HTERT RPE-1 (cell line): ENCODE results near the gene ANKIB1.
"Not testable (repeated sequence)": the region's sequence is repeated elsewhere in the genome, so short reads cannot be mapped to it uniquely, and the experiment has no call there.

Experiments used
- in situ Hi-C: fragments of 300-500 bp; cut with MboI; formaldehyde crosslinking; loops from 4 replicates; pipeline ENCODE4 v1.14.3; 2020; ENCODE audit warnings: low sequenced_read_pairs

The ANKIB1 gene

DNA sequence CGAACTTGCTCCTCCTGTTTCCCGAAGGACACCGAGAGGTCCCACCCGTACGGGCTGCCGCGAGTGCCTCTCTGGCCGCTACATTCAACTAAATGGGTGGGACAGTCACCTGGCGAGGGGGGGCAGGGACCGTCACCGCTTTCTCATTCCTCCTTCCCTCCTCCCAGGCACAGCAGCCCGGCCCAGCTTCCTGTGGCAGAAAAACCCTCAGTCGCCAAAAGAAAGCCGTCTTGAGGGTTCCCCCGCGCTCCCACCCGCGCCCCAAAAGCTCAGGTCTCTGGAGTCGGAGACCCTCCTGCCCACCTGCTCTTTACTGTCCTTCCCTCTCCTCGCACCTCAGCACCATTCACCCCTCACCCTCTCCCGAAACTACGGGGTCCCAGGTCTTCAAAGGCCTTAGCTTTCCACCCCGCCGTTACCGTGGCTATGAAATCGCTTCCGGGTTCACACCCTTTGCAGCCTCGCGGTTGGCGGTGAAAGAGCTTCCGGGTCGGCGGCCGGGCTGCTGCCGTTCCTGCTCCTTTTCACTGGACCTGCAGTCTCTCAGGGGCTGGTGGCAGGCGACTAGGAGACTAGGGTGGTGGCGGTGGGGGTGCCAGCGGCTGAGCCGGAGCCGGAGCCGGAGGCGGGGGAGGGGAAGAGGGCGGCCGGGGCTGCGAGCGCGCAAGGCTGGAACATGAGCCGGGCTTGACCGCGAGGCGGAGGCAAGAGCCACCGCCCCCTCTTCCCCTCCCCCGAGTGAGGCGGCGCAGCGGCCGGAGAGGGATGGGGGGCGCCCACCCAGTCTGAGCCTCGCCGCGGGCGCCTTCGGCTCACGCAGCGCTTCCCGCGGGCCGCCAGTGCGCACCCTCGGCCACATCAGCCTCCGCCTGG lies at the start of gene ANKIB1, which contains the start of gene KRIT1:
ANKIB1 (plus strand) TSS at position 488 of the 873 bp plus-strand sequence. CDS start 49,005 bp downstream, outside the sequence.
KRIT1 (minus strand) TSS at position 428 of the 873 bp plus-strand sequence. CDS start 3,779 bp downstream, outside the sequence.
- in situ Hi-C loops = no loop called here

GRCh38 chr7:92200791-92201190 lies 45.0 kb upstream of the ANKIB1 start:
- in situ Hi-C loops = no loop called here

DNA sequence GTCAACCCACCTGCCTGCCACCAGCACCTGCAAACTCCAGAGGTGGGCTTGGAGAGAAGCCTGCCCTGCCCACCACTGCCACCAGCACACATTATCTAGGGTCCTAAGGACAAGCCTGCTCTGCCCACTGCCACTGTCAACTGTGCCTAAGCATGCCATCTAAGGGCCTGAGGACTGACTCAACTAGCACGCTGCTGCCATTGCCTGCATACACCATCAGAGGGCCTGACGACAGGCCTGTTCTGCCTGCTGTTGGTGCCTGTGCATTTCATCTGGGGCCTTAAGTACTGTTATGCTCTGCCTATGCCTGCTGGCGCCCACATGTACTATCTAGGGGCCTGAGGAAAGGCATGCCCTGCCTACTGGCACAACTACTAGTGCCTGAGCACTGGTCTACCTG lies 39.8 kb upstream of the ANKIB1 start:
- in situ Hi-C loops = no loop called here

DNA sequence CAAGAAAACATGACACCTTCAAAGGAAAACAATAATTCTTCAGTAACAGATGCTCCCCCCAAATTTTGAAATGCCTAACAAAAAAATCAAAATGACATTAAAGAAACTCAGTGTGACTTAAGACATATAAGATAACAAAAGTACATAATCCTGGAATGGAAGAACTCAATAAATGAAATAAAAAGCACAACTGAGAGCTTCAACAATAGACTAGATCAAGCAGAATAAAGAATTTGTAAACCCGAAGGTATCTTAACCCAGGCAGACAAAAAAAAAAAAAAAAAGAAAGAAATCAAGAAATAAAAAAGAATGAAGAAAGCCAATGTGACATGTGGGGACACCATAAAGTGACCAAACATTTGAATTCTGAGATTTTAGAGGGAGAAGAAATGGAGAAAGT lies 39.1 kb upstream of the ANKIB1 start:
- in situ Hi-C loops = no loop called here

GRCh38 chr7:92221766-92222165 lies 24.0 kb upstream of the ANKIB1 start:
- in situ Hi-C loops = no loop called here

DNA sequence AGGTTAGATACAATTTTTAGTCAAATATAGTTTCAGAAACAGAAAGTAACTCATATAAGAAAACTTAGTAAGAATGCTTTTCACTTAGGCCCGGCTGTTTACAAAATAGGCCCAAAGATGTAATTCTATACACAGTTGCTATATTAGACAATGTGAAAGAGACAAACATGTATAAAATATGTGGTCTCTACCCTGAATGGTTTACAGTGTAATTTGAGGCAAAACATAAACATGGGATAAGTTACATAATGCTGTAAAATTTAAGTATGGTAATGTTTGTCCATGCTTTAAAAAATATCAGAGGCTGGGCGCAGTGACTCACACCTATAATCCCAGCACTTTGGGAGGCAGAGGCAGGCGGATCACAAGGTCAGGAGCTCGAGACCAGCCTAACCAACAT lies 18.8 kb upstream of the ANKIB1 start:
- in situ Hi-C loops = no loop called here

DNA sequence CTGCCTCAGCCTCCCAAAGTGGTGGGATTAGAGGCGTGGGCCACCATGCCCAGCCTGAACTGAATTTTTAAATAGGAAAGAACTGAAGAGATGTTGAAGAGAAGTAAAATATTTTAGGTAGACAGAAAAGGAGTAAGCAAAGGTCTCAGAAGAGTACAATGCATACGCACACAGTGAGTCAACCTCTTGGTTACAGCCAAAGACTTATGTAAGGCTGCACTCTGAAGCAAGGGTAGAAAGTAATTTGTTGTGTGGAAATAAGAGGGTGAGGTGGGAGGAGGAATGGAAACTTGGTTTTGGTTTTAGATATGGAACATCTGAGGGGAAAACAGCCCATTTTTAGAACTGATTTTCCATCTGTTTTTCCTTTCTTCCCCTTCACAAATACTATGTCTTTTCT lies 17.7 kb upstream of the ANKIB1 start:
- in situ Hi-C loops = no loop called here

- in situ Hi-C loops = no loop called here
These were observed 17.0 kb upstream of the ANKIB1 start for GRCh38 chr7:92228742-92229141.

DNA sequence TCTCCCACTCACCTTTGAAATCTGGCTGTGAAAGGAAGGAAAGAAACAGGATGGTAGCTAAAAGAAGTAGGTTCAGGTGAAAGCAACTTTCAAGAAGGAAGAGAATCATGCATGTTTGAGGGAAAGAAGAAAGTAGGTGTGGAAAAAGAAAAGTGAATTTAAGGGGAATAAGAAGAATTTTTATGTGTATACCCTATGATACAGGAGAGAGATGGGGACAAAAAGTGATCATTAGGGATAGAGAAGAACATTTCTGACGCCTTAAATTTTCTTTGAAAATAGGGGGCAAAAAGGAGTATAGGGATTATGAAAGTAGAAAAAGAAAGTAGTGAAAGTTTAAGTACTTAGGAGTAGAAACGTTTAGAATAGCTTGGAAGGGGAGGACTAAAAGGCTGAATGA lies 15.2 kb upstream of the ANKIB1 start:
- in situ Hi-C loops = no loop called here

DNA sequence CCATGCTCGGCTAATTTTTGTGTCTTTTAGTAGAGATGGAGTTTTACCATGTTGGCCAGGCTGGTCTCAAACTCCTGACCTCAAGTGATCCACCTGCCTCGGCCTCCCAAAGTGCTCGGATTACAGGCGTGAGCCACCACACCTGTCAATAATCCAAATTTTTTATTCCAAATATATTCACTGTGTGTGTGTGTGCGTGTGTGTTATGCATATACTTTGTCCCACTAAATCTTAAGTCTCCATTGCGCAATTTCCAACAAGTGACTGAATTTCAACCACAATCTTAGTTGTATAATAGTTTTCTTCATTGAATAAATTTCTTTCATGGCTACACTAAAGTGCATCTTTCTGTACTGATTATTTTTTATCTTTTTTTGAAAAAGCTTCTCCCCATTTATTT lies 2.8 kb upstream of the ANKIB1 start:
- in situ Hi-C loops = no loop called here

GRCh38 chr7:92244808-92245486 lies 827 bp upstream of the ANKIB1 start:
- in situ Hi-C loops = no loop called here

GRCh38 chr7:92246360-92247101 lies 757 bp downstream of the ANKIB1 start:
- in situ Hi-C loops = no loop called here

- in situ Hi-C loops = no loop called here
These were observed 4.8 kb downstream of the ANKIB1 start for GRCh38 chr7:92250603-92251002.

DNA sequence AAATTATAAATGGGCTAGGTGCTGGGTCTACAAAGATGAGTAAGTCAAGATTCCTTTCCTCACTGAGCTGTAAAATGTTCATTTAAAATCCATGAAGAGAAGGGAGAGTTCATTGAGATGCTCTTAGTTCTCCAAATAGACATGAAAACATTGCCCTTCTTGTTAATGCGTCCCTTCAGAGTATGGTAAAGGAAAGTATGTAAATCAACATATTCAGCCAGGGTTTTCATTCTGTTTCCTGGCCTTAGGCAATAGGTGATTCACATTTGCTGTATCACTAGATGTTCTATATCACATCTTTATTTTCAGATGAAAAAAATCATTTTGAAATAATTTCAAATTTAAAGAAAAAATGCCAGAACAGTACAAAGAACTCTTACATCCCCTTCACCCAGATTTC lies 5.4 kb downstream of the ANKIB1 start:
- in situ Hi-C loops = no loop called here

DNA sequence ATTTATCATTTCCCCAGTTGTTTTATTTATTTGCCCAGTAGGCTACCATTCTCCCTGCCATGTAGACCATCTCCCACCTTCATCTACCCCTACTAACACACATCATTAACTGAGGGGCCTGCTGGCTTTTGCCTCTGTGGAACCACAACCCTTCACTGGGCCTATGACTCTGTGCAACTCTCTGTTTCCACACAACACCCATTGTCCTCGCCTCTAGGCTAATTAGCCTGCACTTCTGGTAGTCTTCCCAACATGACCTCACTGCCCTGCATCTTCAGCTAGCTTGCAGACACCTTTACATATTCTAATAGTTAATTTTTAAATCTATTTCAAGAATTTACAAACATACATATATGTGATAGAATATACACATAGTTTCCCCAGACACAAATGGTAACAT lies 7.5 kb downstream of the ANKIB1 start:
- in situ Hi-C loops = no loop called here

- in situ Hi-C loops = not testable (repeated sequence)
These were observed 9.0 kb downstream of the ANKIB1 start for GRCh38 chr7:92254800-92255199.

DNA sequence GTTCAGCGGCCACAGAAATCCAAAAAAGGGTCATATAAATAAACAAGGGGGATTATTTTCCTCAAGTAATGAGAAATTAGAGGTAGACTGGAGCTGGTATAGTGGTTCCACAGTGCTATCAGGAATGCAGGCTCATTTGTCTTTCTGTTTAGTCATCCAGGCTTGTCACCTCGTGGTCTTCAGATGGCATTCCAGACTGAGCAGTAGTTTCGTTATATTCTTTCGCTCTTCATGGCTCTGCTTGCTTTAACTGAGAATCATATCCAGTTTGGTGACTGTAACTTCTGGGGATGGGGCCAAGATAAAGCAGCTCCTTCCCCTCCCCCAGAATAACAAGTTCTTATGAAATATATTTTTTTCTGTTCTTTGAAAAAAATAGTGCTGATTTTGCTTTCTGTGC lies 9.5 kb downstream of the ANKIB1 start:
- in situ Hi-C loops = no loop called here

DNA sequence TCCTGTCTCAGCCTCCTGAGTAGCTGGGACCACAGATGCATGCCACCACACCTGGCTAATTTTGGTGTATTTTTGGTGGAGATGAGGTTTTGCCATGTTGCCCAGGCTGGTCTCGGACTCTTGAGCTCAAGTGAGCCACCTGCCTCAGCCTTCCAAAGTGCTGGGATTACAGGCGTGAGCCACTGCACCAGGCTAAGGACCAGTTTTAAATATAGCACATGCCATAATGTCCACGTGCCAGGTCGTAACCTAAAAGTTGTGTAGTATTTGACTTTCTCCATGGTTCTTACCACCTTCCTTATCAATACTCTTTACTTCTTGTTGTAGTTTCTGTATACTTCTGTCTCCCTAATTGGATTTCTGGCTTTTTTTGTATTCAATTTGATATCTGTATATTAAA lies 13.3 kb downstream of the ANKIB1 start:
- in situ Hi-C loops = no loop called here

- in situ Hi-C loops = no loop called here
These were observed 14.0 kb downstream of the ANKIB1 start for GRCh38 chr7:92259610-92260247.

- in situ Hi-C loops = no loop called here
These were observed 14.5 kb downstream of the ANKIB1 start for GRCh38 chr7:92260248-92260781.
